Measurements from ENCODE around the gene DYNLT5.

DNA sequence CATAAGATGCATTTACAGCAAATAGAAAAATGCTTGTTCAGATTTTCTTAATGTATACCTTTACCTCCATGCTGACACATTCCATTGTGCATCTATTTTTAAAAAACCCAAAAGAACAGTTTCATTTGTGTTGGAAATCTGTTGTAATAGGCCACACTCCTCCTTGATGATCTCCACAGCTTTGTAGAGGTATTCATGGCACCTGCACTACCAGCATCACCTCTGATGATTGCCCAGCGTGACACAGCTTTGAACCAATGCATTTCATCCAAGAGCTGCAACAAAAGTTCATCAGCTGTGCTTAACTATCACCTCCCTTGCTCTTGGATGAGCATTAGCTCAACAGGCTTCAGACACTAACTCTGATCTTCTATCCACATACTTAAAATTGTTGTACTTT lies 8.2 kb downstream of the DYNLT5 start:
- TF ChIP-seq, protein P1, sequence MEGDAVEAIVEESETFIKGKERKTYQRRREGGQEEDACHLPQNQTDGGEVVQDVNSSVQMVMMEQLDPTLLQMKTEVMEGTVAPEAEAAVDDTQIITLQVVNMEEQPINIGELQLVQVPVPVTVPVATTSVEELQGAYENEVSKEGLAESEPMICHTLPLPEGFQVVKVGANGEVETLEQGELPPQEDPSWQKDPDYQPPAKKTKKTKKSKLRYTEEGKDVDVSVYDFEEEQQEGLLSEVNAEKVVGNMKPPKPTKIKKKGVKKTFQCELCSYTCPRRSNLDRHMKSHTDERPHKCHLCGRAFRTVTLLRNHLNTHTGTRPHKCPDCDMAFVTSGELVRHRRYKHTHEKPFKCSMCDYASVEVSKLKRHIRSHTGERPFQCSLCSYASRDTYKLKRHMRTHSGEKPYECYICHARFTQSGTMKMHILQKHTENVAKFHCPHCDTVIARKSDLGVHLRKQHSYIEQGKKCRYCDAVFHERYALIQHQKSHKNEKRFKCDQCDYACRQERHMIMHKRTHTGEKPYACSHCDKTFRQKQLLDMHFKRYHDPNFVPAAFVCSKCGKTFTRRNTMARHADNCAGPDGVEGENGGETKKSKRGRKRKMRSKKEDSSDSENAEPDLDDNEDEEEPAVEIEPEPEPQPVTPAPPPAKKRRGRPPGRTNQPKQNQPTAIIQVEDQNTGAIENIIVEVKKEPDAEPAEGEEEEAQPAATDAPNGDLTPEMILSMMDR (conservative IDR thresholded peaks at IDR 0.05 in 1 of 2, IDR thresholded peaks at IDR 0.05 in 1 of 2; ENCODE audit: extremely low read depth in 1 of 2, insufficient read depth in 1 of 2, low read depth in 1 of 2, low read length in 2 of 2), result no peak
- no peak for TF ChIP-seq EZH2 (IDR thresholded peaks at IDR 0.05; ENCODE audit: borderline replicate concordance, low read length)
